SK-N-MC (cell line): Measurements from ENCODE around the gene TIMM23.
"Not testable (repeated sequence)": the region's sequence is repeated elsewhere in the genome, so short reads cannot be mapped to it uniquely, and the experiment has no call there.

Experiments used
- DNase-seq: peaks from one replicate; pipeline ENCODE4 v3.0.0-alpha.2; 2011; ENCODE audit warnings: low read depth, low spot score
- H3K27ac ChIP-seq: fragments of 200-600 bp; sonication (generic); 2 replicates; pipeline ENCODE4 v1.5.1; 2016; ENCODE audit warnings: mixed run types
- H3K36me3 ChIP-seq: fragments of 200-600 bp; sonication (generic); 2 replicates; pipeline ENCODE4 v1.6.1; 2017; ENCODE audit warnings: antibody characterized with exemption, low read length, mixed read lengths; ENCODE audit not compliant: insufficient read depth
- H3K4me3 ChIP-seq: fragments of 200-600 bp; sonication (generic); 2 replicates; pipeline ENCODE4 v1.5.1; 2016
- H3K9ac ChIP-seq: fragments of 200-600 bp; sonication (generic); 2 replicates; pipeline ENCODE4 v1.8.0; 2017; ENCODE audit warnings: mixed run types, mixed read lengths; ENCODE audit not compliant: insufficient read length
- H3K9me3 ChIP-seq: fragments of 200-600 bp; sonication (generic); 2 replicates; pipeline ENCODE4 v1.6.1; 2017; ENCODE audit warnings: low read depth, mild to moderate bottlenecking, antibody characterized with exemption, low read length, moderate library complexity, mixed read lengths
- POLR2AphosphoS5 ChIP-seq: IDR thresholded peaks from 2 replicates; pipeline ENCODE4 v1.6.1; 2012; ENCODE audit warnings: mild to moderate bottlenecking, low read depth, low read length, borderline replicate concordance

TIMM23 gene

GRCh38 chr10:45972106-45972812 is at the start of gene TIMM23:
TSS of gene TIMM23 (plus strand) at chr10:45972489. CDS start at chr10:45972625, 136 bp downstream.
- H3K9me3 ChIP-seq, H3K36me3 ChIP-seq, H3K27ac ChIP-seq, DNase-seq: not testable (repeated sequence)
- H3K4me3 ChIP-seq, result peak within 1 kb of the TSS; percentile 78
- peak; percentile 63; the same call in 1 of the 2 replicates for TF ChIP-seq POLR2AphosphoS5
- H3K9ac ChIP-seq, result peak within 1 kb of the TSS; percentile 86

- H3K36me3 ChIP-seq, H3K27ac ChIP-seq, H3K9ac ChIP-seq, H3K4me3 ChIP-seq, H3K9me3 ChIP-seq, DNase-seq: not testable (repeated sequence)
Observed at GRCh38 chr10:45926790-45927189, 45.5 kb upstream of the TIMM23 start.

GRCh38 chr10:45931305-45931704 is 41.0 kb upstream of the TIMM23 start:
- H3K36me3 ChIP-seq, DNase-seq, H3K9ac ChIP-seq, H3K27ac ChIP-seq, H3K9me3 ChIP-seq, H3K4me3 ChIP-seq: not testable (repeated sequence)

GRCh38 chr10:45934788-45935187 is 37.5 kb upstream of the TIMM23 start:
- H3K9ac ChIP-seq, H3K9me3 ChIP-seq, H3K4me3 ChIP-seq, H3K27ac ChIP-seq, H3K36me3 ChIP-seq, DNase-seq: not testable (repeated sequence)

DNA sequence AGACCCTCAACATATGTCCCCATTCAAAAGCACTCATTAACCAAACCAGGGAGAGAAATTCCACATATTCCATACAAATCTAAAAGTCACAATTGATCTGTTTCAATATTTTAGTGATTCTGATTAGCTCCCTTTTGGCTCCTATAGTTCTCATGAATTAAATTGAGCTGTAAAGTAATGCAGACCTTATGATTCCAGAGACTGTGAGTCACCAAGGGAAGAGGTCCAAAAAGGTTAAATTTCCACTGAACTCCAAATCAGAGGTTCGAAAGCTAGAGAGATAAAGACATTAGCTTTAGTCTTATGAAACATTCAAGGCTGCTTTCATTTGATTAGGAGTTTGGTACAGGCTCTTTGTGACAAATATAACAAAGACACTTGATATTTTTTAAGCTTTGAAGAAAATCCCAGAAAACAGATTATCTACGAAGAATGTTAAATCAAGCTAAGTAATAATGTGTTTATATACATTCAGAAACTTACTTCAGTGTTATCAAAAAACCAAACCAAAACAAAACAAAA is 33.1 kb upstream of the TIMM23 start:
- not testable (repeated sequence) for H3K4me3 ChIP-seq, DNase-seq, H3K9ac ChIP-seq, H3K27ac ChIP-seq, H3K9me3 ChIP-seq, H3K36me3 ChIP-seq

DNA sequence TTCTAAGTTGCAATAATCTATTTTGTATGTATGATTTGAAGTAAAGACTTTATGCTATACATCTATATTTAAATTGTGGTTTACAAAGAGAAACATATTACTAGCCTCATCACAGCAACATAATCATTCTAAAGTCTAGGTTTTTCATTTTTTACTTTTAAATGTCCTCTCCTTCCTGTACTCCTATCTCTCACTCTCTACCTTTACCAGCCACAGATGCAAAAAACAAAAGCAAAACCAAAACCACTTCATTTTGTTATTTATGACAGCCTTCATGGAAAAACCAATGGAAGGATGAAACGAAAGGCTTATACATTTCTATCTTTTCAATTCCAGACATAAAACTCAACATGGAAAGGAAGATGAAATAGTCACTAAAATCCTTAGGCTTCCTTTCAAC is 31.1 kb upstream of the TIMM23 start:
- not testable (repeated sequence) for H3K9ac ChIP-seq, H3K9me3 ChIP-seq, H3K27ac ChIP-seq, H3K36me3 ChIP-seq, DNase-seq, H3K4me3 ChIP-seq

DNA sequence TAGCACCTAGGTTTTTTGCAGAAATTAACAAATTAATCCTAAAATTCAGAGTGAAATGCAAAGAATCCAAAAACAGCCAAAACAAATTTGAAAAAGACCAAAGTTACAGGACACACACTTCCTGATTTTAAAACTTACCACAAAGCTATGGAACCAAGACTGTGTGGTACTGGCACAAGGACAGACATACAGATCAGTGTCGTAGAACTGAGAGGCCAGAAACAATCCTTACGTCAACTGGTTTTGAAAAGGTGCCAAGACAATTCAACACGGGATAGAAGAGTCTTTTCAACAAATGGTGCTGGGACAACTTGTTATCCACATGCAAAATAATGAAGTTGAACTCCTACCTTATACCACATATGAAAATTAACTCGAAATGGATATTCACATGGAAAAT is 26.8 kb upstream of the TIMM23 start:
- H3K4me3 ChIP-seq, H3K9me3 ChIP-seq, H3K36me3 ChIP-seq, H3K9ac ChIP-seq, H3K27ac ChIP-seq, DNase-seq: not testable (repeated sequence)

DNA sequence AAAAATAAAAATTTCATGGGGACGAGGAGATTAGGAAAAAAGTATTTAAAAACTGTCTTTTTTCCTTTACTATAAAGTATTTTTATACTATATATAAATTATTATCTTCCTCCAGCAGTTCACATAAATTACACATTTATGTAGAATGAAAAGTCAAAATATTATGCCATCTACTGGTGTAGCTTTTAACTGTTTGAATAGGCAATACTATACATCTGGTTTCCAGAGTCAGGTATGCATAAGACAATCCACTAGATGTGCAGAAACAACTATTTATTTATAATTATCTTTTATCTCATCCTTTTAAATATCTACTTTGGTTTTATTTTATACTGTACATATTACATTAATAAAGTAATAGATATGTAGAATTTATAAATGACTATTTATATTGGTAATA is 24.9 kb upstream of the TIMM23 start:
- not testable (repeated sequence) for DNase-seq, H3K9me3 ChIP-seq, H3K27ac ChIP-seq, H3K9ac ChIP-seq, H3K36me3 ChIP-seq, H3K4me3 ChIP-seq

DNA sequence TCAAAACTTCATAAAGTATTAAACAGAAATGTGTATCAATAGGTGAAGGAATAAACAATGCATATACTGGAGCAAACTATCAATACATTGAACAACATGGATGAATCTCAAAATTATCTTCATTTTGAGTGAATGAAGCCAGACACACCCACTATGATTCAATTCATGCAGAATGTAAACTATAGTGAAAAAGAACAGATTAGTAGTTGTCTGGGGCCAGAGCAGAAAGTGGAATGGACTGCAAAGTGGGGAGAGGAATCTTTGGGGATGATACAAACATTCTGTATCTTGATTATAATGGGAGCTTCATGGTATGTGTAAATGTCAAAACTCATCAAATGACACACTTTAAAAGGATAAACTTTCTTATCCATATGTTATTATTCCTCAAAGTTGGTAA is 23.5 kb upstream of the TIMM23 start:
- not testable (repeated sequence) for DNase-seq, H3K9ac ChIP-seq

DNA sequence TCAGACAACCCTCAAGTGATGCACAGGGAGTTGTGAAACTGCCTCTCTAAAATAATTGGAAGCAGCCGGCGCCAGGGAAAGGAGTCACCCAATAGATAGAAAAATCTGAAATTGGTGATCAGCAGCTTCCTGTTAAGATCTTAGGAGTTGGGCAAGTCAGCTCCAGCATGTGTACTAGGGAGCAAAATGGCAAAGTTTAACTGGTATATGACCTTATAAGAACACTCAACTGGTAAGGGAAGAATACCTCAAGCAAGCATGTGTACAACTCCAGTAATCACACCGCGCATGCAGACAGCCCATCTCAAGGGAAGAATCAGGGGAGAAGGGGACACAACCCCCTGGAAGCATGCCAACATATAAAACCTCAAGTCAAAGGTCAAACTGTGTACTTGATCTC is 17.9 kb upstream of the TIMM23 start:
- DNase-seq, H3K9me3 ChIP-seq, H3K27ac ChIP-seq, H3K36me3 ChIP-seq, H3K9ac ChIP-seq, H3K4me3 ChIP-seq: not testable (repeated sequence)

More for the DNA sequence above, 23.5 kb upstream of the TIMM23 start:
- H3K4me3 ChIP-seq, H3K9me3 ChIP-seq, H3K36me3 ChIP-seq, H3K27ac ChIP-seq: not testable (repeated sequence)

GRCh38 chr10:45956634-45957033 is 15.7 kb upstream of the TIMM23 start:
- H3K36me3 ChIP-seq, H3K4me3 ChIP-seq, H3K9me3 ChIP-seq, H3K9ac ChIP-seq, H3K27ac ChIP-seq, DNase-seq: not testable (repeated sequence)

DNA sequence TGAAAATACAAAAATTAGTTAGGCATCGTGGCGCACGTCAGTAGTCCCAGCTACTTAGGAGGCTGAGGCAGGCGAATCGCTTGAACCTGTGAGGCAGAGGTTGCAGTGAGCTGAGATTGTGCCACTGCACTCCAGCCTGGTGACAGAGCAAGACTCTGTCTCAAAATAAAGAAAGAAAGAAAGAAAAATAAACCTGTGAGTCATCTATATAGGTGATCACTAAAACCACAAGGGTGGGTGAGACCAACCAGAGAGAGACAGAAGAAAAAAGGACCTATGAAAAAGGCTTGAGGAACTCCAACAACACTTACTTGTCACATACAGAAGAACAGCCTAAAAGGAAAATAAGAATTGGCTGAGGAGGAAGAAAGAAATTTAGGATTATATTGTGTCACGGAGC is 14.4 kb upstream of the TIMM23 start:
- not testable (repeated sequence) for H3K27ac ChIP-seq, H3K36me3 ChIP-seq, DNase-seq, H3K9ac ChIP-seq, H3K4me3 ChIP-seq, H3K9me3 ChIP-seq

DNA sequence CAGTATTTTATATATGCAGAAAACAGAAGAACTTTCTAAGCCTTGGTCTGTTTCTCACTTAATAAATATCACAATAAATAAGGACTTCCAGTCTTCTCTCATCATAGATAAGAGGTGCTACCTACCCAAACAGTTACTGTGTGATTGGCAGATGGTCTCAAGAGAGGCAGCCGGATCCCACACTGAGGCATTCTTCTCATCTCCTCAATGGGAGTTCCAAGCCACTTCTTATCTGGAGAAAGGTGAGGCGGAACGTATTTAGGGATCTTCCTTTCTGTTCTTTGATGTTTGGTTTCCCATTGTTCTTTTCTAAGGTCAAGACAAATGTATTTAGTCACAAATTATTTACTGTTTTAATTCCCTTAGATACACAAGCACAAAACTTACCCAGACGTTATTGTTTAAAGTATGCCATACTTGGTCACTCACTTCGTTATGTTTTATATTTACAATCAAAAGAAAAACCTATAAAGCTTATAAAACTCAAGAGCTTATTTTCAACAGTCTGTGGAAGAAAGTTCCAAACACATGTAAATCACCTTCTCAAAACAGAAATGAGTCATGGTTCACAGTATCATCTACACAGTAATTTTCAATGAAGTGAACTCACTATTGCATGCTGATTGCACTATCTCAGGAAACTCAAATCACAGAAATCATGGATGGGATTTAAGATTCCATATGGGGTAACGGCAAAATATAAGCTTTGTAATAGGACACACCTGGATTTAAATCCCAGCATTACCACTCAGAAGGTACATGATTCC is 9.4 kb upstream of the TIMM23 start:
- DNase-seq, H3K27ac ChIP-seq, H3K9me3 ChIP-seq, H3K9ac ChIP-seq, H3K4me3 ChIP-seq, H3K36me3 ChIP-seq: not testable (repeated sequence)

- peak overlapping the region; percentile 78 for H3K4me3 ChIP-seq
- not testable (repeated sequence) for DNase-seq, H3K9ac ChIP-seq, H3K36me3 ChIP-seq, H3K9me3 ChIP-seq, H3K27ac ChIP-seq
Observed at GRCh38 chr10:45971019-45971418, 1.3 kb upstream of the TIMM23 start.
